Midbrain (tissue), 1 donor: ENCODE measurements around the gene PLXNA1.
A peak's percentile ranks its signal among the peaks of the same experiment; 100 is the strongest.

Source experiments
- DNase-seq: peaks from one replicate; lab custom pipeline; 2025; lab: John Stamatoyannopoulos, UW

The PLXNA1 gene

GRCh38 chr3:127002195-127003174 is 19.6 kb downstream of the PLXNA1 start:
- peak; percentile 34 for DNase-seq

GRCh38 chr3:127003175-127003555 is 20.2 kb downstream of the PLXNA1 start:
- DNase-seq, result no peak

GRCh38 chr3:127003601-127004280 is 20.8 kb downstream of the PLXNA1 start:
- no peak for DNase-seq

GRCh38 chr3:127004641-127005397 is 21.9 kb downstream of the PLXNA1 start:
- DNase-seq, result no peak

- DNase-seq, result no peak
Measured at GRCh38 chr3:127005864-127006500, 23.1 kb downstream of the PLXNA1 start.

- no peak for DNase-seq
Measured at GRCh38 chr3:127006781-127007436, 24.0 kb downstream of the PLXNA1 start.

GRCh38 chr3:127008236-127008635 is 25.3 kb downstream of the PLXNA1 start:
- no peak for DNase-seq

- DNase-seq, result no peak
Measured at GRCh38 chr3:127009531-127009930, 26.6 kb downstream of the PLXNA1 start.

- no peak for DNase-seq
Measured at GRCh38 chr3:127011270-127011992, 28.5 kb downstream of the PLXNA1 start.

- DNase-seq, result no peak
Measured at GRCh38 chr3:127012091-127012490, 29.2 kb downstream of the PLXNA1 start.

- no peak for DNase-seq
Measured at GRCh38 chr3:127013181-127013580, 30.3 kb downstream of the PLXNA1 start.

- DNase-seq, result no peak
Measured at GRCh38 chr3:127013758-127014535, 31.0 kb downstream of the PLXNA1 start.

GRCh38 chr3:127014536-127015281 is 31.8 kb downstream of the PLXNA1 start:
- DNase-seq, result no peak

- no peak for DNase-seq
Measured at GRCh38 chr3:127015282-127016042, 32.5 kb downstream of the PLXNA1 start.

GRCh38 chr3:127016043-127016343 is 33.1 kb downstream of the PLXNA1 start:
- DNase-seq, result no peak

- DNase-seq, result no peak
Measured at GRCh38 chr3:127016461-127016860, 33.5 kb downstream of the PLXNA1 start.

- no peak for DNase-seq
Measured at GRCh38 chr3:127017229-127017628, 34.3 kb downstream of the PLXNA1 start.

- DNase-seq, result no peak
Measured at GRCh38 chr3:127017781-127018180, 34.9 kb downstream of the PLXNA1 start.
